Measurements from ENCODE around the gene SLC45A2.

Gene SLC45A2

GRCh38 chr5:33995865-33996264, 11.4 kb upstream of the SLC45A2 start:
- Histone ChIP-seq H3K79me2 (ENCODE audit: control insufficient read depth, low read length) (no peaks in the 10 kb centered on the region), H4K20me1 (ENCODE audit: control insufficient read depth, insufficient read depth, low read depth, low read length) (no peaks in the 10 kb centered on the region)

DNA sequence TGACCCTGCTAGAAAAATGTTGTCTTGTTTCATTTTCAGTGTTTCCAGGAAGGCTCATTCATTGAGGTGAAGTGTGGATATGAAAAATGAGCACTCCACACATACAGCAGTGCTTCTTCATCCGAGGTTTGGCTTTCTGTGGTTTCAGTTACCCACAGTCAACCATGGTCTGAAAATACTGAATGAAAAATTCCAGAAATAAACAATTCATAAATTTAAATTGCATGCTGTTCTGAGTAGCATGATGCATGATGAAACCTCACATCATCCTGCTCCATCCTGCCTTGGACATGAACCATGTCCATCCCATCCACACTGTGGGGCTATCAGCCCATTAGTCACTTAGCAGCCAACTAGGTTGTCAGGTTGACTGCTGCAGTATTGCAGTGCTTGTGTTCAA, 10.4 kb upstream of the SLC45A2 start:
- Histone ChIP-seq H3K79me2 (ENCODE audit: control insufficient read depth, low read length) (no peaks in the 10 kb centered on the region), H4K20me1 (ENCODE audit: control insufficient read depth, insufficient read depth, low read depth, low read length) (no peaks in the 10 kb centered on the region), H3K27me3 (ENCODE audit: control insufficient read depth, low read length) (no peaks in the 10 kb centered on the region), H3K9me2 (replicated peaks; ENCODE audit: control insufficient read depth, low read length) (no peaks in the 10 kb centered on the region), H3F3A (ENCODE audit: control insufficient read depth, insufficient read depth) (no peaks in the 10 kb centered on the region), H3K9me3 (ENCODE audit: control insufficient read depth, insufficient read depth, low read length) (no peaks in the 10 kb centered on the region), H3K4me3 (ENCODE audit: low read length) (no peak overlapping the region), H3K27ac (ENCODE audit: low read depth, low read length) (no peak overlapping the region), H3K36me3 (ENCODE audit: control insufficient read depth, low read length) (no peaks in the 10 kb centered on the region), H3K4me1 (ENCODE audit: control insufficient read depth, low read length) (no peaks in the 10 kb centered on the region), H3K4me2 (ENCODE audit: low read length) (no peak overlapping the region)
- TF ChIP-seq EZH2phosphoT487 (IDR thresholded peaks at IDR 0.05; ENCODE audit: borderline replicate concordance, low read length) = no peak
- no peak for TF ChIP-seq CTCF (IDR thresholded peaks at IDR 0.05; ENCODE audit: low read depth, low read length, poor library complexity, severe bottlenecking)

More at GRCh38 chr5:33995865-33996264, 11.4 kb upstream of the SLC45A2 start:
- H3K4me3 ChIP-seq (ENCODE audit: low read length) = no peak overlapping the region
- H3K9me3 ChIP-seq (ENCODE audit: control insufficient read depth, insufficient read depth, low read length) = no peaks in the 10 kb centered on the region
- no peaks in the 10 kb centered on the region for H3K9me2 ChIP-seq (replicated peaks; ENCODE audit: control insufficient read depth, low read length)
- no peaks in the 10 kb centered on the region for H3K27me3 ChIP-seq (ENCODE audit: control insufficient read depth, low read length)
- H3K27ac ChIP-seq (ENCODE audit: low read depth, low read length) = no peak overlapping the region
- H3F3A ChIP-seq (ENCODE audit: control insufficient read depth, insufficient read depth) = no peaks in the 10 kb centered on the region
- no peak overlapping the region for H3K4me2 ChIP-seq (ENCODE audit: low read length)
- no peaks in the 10 kb centered on the region for H3K36me3 ChIP-seq (ENCODE audit: control insufficient read depth, low read length)
- TF ChIP-seq EZH2phosphoT487 (IDR thresholded peaks at IDR 0.05; ENCODE audit: borderline replicate concordance, low read length) = no peak
- no peak for TF ChIP-seq CTCF (IDR thresholded peaks at IDR 0.05; ENCODE audit: low read depth, low read length, poor library complexity, severe bottlenecking)
- no peaks in the 10 kb centered on the region for H3K4me1 ChIP-seq (ENCODE audit: control insufficient read depth, low read length)

GRCh38 chr5:33992864-33993263, 8.4 kb upstream of the SLC45A2 start:
- Histone ChIP-seq H4K20me1 (ENCODE audit: control insufficient read depth, insufficient read depth, low read depth, low read length) (no peaks in the 10 kb centered on the region), H3K27ac (ENCODE audit: low read depth, low read length) (no peak overlapping the region), H3K27me3 (ENCODE audit: control insufficient read depth, low read length) (no peaks in the 10 kb centered on the region), H3K4me2 (ENCODE audit: low read length) (no peak overlapping the region), H3K79me2 (ENCODE audit: control insufficient read depth, low read length) (no peaks in the 10 kb centered on the region), H3K9me3 (ENCODE audit: control insufficient read depth, insufficient read depth, low read length) (no peaks in the 10 kb centered on the region), H3F3A (ENCODE audit: control insufficient read depth, insufficient read depth) (no peaks in the 10 kb centered on the region), H3K9me2 (replicated peaks; ENCODE audit: control insufficient read depth, low read length) (no peaks in the 10 kb centered on the region), H3K4me3 (ENCODE audit: low read length) (no peak overlapping the region), H3K36me3 (ENCODE audit: control insufficient read depth, low read length) (no peaks in the 10 kb centered on the region), H3K4me1 (ENCODE audit: control insufficient read depth, low read length) (no peaks in the 10 kb centered on the region)
- TF ChIP-seq CTCF (IDR thresholded peaks at IDR 0.05; ENCODE audit: low read depth, low read length, poor library complexity, severe bottlenecking) (no peak), EZH2phosphoT487 (IDR thresholded peaks at IDR 0.05; ENCODE audit: borderline replicate concordance, low read length) (no peak)

- Histone ChIP-seq H3K9me3 (ENCODE audit: control insufficient read depth, insufficient read depth, low read length) (peaks cover 11% of the 10 kb centered on the region; the same call in 1 of the 2 replicates), H3K27me3 (ENCODE audit: control insufficient read depth, low read length) (no peaks in the 10 kb centered on the region), H3K36me3 (ENCODE audit: control insufficient read depth, low read length) (no peaks in the 10 kb centered on the region), H3K79me2 (ENCODE audit: control insufficient read depth, low read length) (no peaks in the 10 kb centered on the region), H3K27ac (ENCODE audit: low read depth, low read length) (no peak overlapping the region), H3K9me2 (replicated peaks; ENCODE audit: control insufficient read depth, low read length) (no peaks in the 10 kb centered on the region), H4K20me1 (ENCODE audit: control insufficient read depth, insufficient read depth, low read depth, low read length) (no peaks in the 10 kb centered on the region), H3K4me1 (ENCODE audit: control insufficient read depth, low read length) (no peaks in the 10 kb centered on the region), H3K4me3 (ENCODE audit: low read length) (no peak overlapping the region), H3K4me2 (ENCODE audit: low read length) (no peak overlapping the region), H3F3A (ENCODE audit: control insufficient read depth, insufficient read depth) (no peaks in the 10 kb centered on the region)
- TF ChIP-seq EZH2phosphoT487 (IDR thresholded peaks at IDR 0.05; ENCODE audit: borderline replicate concordance, low read length) (no peak), CTCF (IDR thresholded peaks at IDR 0.05; ENCODE audit: low read depth, low read length, poor library complexity, severe bottlenecking) (no peak)
Observed at GRCh38 chr5:33985447-33985846, 954 bp upstream of the SLC45A2 start.

All from DOHH2 (cell line).